HEK293 (cell line): ENCODE data around the gene STOML3.

Experiments
- CTCF ChIA-PET: fragments of 350-600 bp; formaldehyde crosslinking; extraction: SDS; loops from one replicate; lab custom pipeline; 2021; ENCODE audit warnings: antibody characterized with exemption; lab: Yijun Ruan, JAX
- POLR2A ChIA-PET: fragments of 300-600 bp; formaldehyde crosslinking; extraction: SDS; loops from one replicate; lab custom pipeline; 2020; ENCODE audit warnings: antibody characterized with exemption, inconsistent platforms; lab: Yijun Ruan, JAX
- H3K27ac ChIP-seq: fragments of 200-500 bp; sonication (Bioruptor generic); 2 replicates; pipeline ENCODE4 v1.5.1; 2014; ENCODE audit warnings: low read depth, low read length, control low read depth, inconsistent platforms; ENCODE audit errors: extremely low read depth
- H3K36me3 ChIP-seq, 2 experiments: fragments of 200-500 bp in 1 of 2; sonication (Bioruptor generic) in 1 of 2; 1 replicate in 1 of 2; 2 replicates in 1 of 2; pipeline ENCODE4 v1.5.1; 2014 to 2017; ENCODE audit warnings: inconsistent platforms in 2 of 2, low read length in 2 of 2; ENCODE audit not compliant: control insufficient read depth in 2 of 2, insufficient read depth in 1 of 2
- H3K4me1 ChIP-seq: fragments of 200-500 bp; sonication (Bioruptor generic); 2 replicates; pipeline ENCODE4 v1.5.1; 2014; ENCODE audit warnings: mild to moderate bottlenecking, low read length, inconsistent platforms; ENCODE audit not compliant: control insufficient read depth, insufficient read depth
- H3K4me3 ChIP-seq: 2 replicates; pipeline ENCODE4 v1.5.1; 2011; ENCODE audit warnings: low read depth, mild to moderate bottlenecking, control low read depth, low read length, moderate library complexity
- H3K9me3 ChIP-seq: fragments of 200-500 bp; sonication (Bioruptor generic); 2 replicates; pipeline ENCODE4 v1.5.1; 2014; ENCODE audit warnings: low read depth, low read length, inconsistent platforms; ENCODE audit not compliant: control insufficient read depth, insufficient read depth
- FEZF1 ChIP-seq: fragments of 450-650 bp; formaldehyde crosslinking; IDR thresholded peaks from 2 replicates; pipeline ENCODE4 v1.5.1; 2016; ENCODE audit warnings: missing biosample characterization, missing genetic modification characterization
- GFI1B ChIP-seq: fragments of 450-650 bp; formaldehyde crosslinking; IDR thresholded peaks from 2 replicates; pipeline ENCODE4 v1.5.1; 2016; ENCODE audit warnings: missing biosample characterization, missing genetic modification characterization
- GLI2 ChIP-seq: fragments of 450-650 bp; formaldehyde crosslinking; IDR thresholded peaks from 2 replicates; pipeline ENCODE4; 2017; ENCODE audit warnings: missing biosample characterization, missing genetic modification characterization, low read depth, borderline replicate concordance
- GLIS2 ChIP-seq: fragments of 450-650 bp; formaldehyde crosslinking; IDR thresholded peaks from 2 replicates; pipeline ENCODE4 v1.5.1; 2016; ENCODE audit warnings: missing biosample characterization, missing genetic modification characterization
- MZF1 ChIP-seq: fragments of 450-650 bp; formaldehyde crosslinking; IDR thresholded peaks from 2 replicates; pipeline ENCODE4 v1.5.1; 2017; ENCODE audit warnings: missing biosample characterization, missing genetic modification characterization, borderline replicate concordance
- PRDM6 ChIP-seq: fragments of 450-650 bp; formaldehyde crosslinking; IDR thresholded peaks from 2 replicates; pipeline ENCODE4 v1.5.1; 2017; ENCODE audit warnings: missing biosample characterization, missing genetic modification characterization
- TRIM28 ChIP-seq: IDR thresholded peaks from 2 replicates; pipeline ENCODE4 v1.6.1; 2011; ENCODE audit warnings: low read length, control low read depth, borderline replicate concordance
- ZNF423 ChIP-seq: fragments of 450-650 bp; formaldehyde crosslinking; IDR thresholded peaks from 2 replicates; pipeline ENCODE4 v1.5.1; 2016; ENCODE audit warnings: missing biosample characterization, missing genetic modification characterization
- ZNF600 ChIP-seq: fragments of 450-650 bp; formaldehyde crosslinking; IDR thresholded peaks from 2 replicates; pipeline ENCODE4 v1.5.1; 2016; ENCODE audit warnings: missing biosample characterization, missing genetic modification characterization
- ZNF654 ChIP-seq: fragments of 450-650 bp; formaldehyde crosslinking; IDR thresholded peaks from 2 replicates; pipeline ENCODE4 v1.5.1; 2016; ENCODE audit warnings: low read depth, missing biosample characterization, missing genetic modification characterization
- ZNF660 ChIP-seq: fragments of 450-650 bp; IDR thresholded peaks from 2 replicates; pipeline ENCODE4 v1.5.1; 2018; ENCODE audit warnings: missing biosample characterization, mild to moderate bottlenecking, missing genetic modification characterization
- ZNF776 ChIP-seq: fragments of 450-650 bp; formaldehyde crosslinking; IDR thresholded peaks from 2 replicates; pipeline ENCODE4 v1.5.0; 2017; ENCODE audit warnings: missing biosample characterization, missing genetic modification characterization, borderline replicate concordance
- ZSCAN18 ChIP-seq: fragments of 450-650 bp; formaldehyde crosslinking; IDR thresholded peaks from 2 replicates; pipeline ENCODE4 v1.5.1; 2016; ENCODE audit warnings: missing biosample characterization, missing genetic modification characterization

The STOML3 gene

DNA sequence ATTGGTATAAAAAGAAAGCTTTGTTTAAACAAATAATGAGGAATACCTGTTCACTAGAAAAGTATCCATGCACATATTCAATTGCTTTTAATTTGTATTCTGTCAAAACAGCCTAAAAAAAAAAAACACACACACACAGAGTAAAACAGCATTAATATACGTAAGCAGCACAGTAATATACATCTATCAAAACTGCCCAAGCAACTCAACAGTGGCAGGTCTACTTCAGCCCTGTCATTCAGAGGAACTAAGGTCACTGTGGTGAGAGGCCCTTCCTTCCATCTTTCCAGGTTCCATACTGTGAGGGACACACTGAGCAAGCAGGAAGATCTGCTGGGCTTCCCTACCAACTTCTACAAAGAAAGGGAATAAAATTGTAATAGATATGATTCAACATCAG, 43.5 kb upstream of the STOML3 start:
- peaks cover 0 to 10% of the 10 kb centered on the region in 2 experiments; a peak in 1 of 3 replicates for H3K36me3 ChIP-seq
- 0 out of 2 replicates have a peak overlapping the region, but pooled peaks have one; percentile 37 for H3K27ac ChIP-seq
- CTCF ChIA-PET, result interaction anchor here (1.7 kb wide), 1 partner anchor 22 kb away, joined by 3 read pairs; no protein-coding TSS in a partner anchor
- H3K9me3 ChIP-seq, result no peaks in the 10 kb centered on the region
- POLR2A ChIA-PET, result no interaction called here
- H3K4me1 ChIP-seq, result peaks cover 3% of the 10 kb centered on the region; the same call in 1 of the 2 replicates
- TF ChIP-seq ZNF600 (tag by site-specific recombination) (0 out of 2 replicates have a peak, but pooled peaks have one; percentile 29), PRDM6 (tag by site-specific recombination) (peak; percentile 59; the same call in 1 of the 2 replicates), ZSCAN18 (tag by site-specific recombination) (no peak), FEZF1 (tag by site-specific recombination) (no peak)
- TF ChIP-seq, all 188 proteins: peak for 2
- no peak overlapping the region; the same call in 1 of the 2 replicates for H3K4me3 ChIP-seq

DNA sequence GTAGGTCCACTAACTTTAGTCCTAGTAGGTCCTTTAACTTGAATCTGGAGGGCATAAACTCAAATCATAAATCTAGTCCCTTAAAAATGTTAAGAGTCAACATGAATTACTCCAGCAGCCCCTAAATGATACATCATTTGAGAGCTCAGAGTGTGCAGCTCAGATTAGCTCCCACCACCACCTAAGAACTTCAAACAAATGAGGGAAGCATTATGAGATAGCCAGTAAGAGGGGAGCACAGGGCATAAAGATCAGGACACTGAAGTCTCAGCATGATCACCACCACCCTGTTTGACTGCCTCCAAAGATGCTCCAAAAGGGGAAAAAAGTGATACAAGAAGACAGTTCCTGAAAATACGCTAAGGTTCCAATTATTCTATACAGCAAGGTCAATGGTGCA, 41.5 kb upstream of the STOML3 start:
- no peak overlapping the region for H3K4me3 ChIP-seq
- no peaks in the 10 kb centered on the region for H3K9me3 ChIP-seq
- TF ChIP-seq GLIS2 (no peak), MZF1 (tag by site-specific recombination) (peak; percentile 98; the same call in 1 of the 2 replicates)
- no peak overlapping the region for H3K27ac ChIP-seq
- POLR2A ChIA-PET, result interaction anchor here (0.7 kb wide), 1 partner anchor 122 kb away, joined by 6 read pairs; no protein-coding TSS in a partner anchor
- H3K4me1 ChIP-seq, result peaks cover 3% of the 10 kb centered on the region; the same call in 1 of the 2 replicates
- CTCF ChIA-PET, result interaction anchor here (1.0 to 1.4 kb wide), 3 partner anchors 19 to 580 kb away, joined by 3 to 4 read pairs (median 3); no protein-coding TSS in a partner anchor
- H3K36me3 ChIP-seq, result peaks cover 0 to 25% of the 10 kb centered on the region in 2 experiments; a peak in 1 of 3 replicates

- ChIA-PET POLR2A (no interaction called here), CTCF (interaction anchor here (0.6 kb wide), 1 partner anchor 19 kb away, joined by 4 read pairs; no protein-coding TSS in a partner anchor)
- Histone ChIP-seq H3K27ac (no peak overlapping the region), H3K9me3 (no peaks in the 10 kb centered on the region), H3K36me3 (peaks cover 23 to 84% of the 10 kb centered on the region in 2 experiments), H3K4me1 (no peaks in the 10 kb centered on the region), H3K4me3 (no peak overlapping the region)
- no peak for TF ChIP-seq ZNF654 (tag by site-specific recombination)
- no peak for TF ChIP-seq GLI2
- no peak for TF ChIP-seq GFI1B (tag by site-specific recombination)
- peak; percentile 71 for TF ChIP-seq PRDM6 (tag by site-specific recombination)
- TF ChIP-seq TRIM28, result no peak
- peak; percentile 28; the same call in 1 of the 2 replicates for TF ChIP-seq ZNF423 (tag by site-specific recombination)
- no peak for TF ChIP-seq ZNF660 (tag by site-specific recombination)
- TF ChIP-seq ZNF776 (tag by site-specific recombination), result no peak
Observed at GRCh38 chr13:39025433-39025839, 34.8 kb upstream of the STOML3 start.
